ENCODE measurements around the gene MRPS2.

DNA sequence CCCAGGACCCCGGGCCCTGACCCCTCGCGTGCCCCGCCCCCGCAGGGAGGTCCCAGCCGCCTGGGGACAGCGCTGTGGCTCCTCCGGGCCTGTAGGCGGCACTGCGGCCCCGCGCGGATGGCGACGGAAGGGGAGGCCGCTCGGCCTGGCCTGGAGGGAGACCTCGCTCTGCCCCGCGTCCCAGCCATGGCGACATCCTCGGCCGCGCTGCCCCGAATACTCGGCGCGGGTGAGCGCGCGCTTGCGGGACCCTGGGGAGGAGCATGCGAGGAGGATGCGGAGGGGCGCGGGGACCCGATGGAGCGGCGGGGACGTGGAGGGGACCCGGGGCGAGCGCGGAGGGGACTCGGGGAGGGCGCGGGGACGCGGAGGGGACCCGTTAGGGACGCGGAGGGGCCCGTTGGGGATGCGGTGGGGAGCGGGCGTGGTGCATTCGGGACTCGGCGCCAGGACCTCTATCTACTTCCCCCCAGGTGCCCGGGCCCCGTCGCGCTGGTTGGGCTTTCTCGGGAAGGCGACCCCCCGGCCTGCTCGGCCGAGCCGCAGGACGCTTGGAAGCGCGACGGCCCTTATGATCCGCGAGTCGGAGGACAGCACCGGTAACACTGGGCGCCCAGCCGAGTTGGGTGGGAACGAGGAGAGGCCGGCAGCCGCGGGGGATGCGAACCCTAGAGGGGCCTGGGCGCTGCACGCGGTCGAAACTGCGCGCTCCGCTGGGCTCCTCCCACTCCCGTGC, at the start of gene MRPS2:
- peak; percentile 73 to 98 (median 92) for TF ChIP-seq CTCF (IDR thresholded peaks at IDR 0.05)
- peak in 1 of 2 donors; percentile 33 for TF ChIP-seq POLR2A (IDR thresholded peaks at IDR 0.05)

Measured in heart left ventricle (tissue), 13 donors.